GM19023 (cell line): ENCODE data around the gene DPY19L3.
"Not testable (repeated sequence)": the region's sequence is repeated elsewhere in the genome, so short reads cannot be mapped to it uniquely, and the experiment has no call there.

Experiments used
- ATAC-seq: cut with Tn5 transposase; IDR thresholded peaks from one replicate; pipeline ENCODE4 v1.9.1; 2021; ENCODE audit warnings: mild to moderate bottlenecking, moderate library complexity; ENCODE audit not compliant: unreplicated experiment

Gene DPY19L3

DNA sequence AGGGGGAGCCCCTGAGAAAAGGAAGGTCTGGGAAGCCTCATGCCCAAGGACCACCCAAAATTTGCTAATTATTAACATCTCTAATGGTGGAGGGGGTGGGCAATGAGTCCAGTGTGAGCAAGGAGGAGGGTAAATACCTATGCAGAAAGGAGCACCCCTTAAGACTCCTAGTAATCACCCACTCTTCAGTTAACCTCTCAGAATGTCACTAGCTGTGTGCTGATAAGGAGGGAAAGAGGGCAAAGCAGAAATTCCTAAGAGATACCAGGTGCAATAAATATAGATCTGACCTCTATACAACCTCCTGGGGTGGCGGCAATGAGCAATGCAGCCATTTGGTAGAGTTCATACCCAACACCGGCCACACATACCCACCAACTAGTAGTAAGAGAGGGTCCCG, 12.7 kb upstream of the DPY19L3 start:
- no peak for ATAC-seq

DNA sequence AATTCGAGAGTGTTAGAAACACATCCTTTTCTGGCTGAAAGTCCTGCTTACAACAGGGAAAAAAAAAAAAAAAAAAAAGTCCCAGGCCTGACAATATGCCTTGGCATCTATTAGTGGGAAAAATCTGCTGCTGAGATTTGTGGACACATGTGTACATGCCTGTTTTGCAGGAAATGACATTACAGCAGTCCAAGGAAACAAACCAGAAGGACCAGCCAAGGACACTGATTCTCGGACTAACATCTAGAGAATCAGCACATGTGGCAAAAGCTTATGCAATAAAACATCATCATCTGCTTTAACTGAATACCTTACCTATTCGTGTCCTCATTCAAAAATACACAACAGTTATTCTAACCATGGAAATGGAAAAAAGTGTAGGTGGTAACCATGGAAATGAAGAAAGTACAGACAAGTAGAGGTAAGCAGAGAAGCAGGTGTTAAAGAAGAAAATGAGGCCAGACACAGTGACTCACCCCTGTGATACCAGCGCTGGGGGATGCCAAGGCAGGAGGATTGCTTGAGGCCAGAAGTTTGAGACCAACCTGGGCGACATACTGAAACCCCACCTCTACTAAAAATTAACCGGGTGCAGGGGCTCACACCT, 9.4 kb upstream of the DPY19L3 start:
- ATAC-seq, result no peak

DNA sequence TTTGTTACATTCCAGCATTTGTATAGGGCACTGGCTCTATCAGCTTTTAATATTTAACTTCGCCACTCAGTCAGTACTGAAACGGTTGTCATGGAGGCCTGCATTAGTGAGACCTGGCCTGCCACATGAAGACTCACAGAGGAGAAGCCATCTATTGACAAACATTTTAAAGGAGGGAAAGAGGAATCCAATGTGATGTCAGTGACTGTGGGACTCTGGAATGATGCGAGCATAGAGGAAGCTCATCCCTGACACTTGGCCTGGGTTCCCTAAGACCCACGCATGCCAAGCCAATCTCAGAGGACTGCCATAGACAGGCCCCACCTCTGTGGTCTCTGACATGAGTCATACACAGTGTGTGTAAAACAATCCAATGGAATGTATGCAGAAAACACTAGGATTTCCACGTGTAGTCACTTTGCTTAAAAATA, 7.9 kb upstream of the DPY19L3 start:
- ATAC-seq, result no peak

DNA sequence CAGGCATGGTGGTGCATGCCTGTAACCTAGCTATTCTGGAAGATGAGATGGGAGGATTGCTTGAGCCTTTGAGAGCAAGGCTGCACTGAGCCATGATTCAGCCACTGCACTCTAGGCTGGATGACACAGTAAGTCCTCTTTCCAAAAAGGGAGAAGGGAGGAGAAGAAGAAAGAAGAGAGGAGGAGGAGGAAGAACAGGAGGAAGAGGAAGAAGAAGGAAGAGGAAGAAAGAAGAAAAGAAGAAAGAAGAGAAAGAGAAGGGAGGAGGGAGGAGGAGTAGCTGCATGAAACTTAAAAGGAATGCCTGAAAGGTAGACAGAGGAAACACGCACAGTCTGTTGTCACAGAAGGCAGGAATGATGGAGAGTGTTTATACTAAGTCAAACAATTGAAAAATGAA, 3.6 kb upstream of the DPY19L3 start:
- no peak for ATAC-seq

- ATAC-seq, result no peak
Observed at GRCh38 chr19:32403291-32403995, 2.1 kb upstream of the DPY19L3 start.

DNA sequence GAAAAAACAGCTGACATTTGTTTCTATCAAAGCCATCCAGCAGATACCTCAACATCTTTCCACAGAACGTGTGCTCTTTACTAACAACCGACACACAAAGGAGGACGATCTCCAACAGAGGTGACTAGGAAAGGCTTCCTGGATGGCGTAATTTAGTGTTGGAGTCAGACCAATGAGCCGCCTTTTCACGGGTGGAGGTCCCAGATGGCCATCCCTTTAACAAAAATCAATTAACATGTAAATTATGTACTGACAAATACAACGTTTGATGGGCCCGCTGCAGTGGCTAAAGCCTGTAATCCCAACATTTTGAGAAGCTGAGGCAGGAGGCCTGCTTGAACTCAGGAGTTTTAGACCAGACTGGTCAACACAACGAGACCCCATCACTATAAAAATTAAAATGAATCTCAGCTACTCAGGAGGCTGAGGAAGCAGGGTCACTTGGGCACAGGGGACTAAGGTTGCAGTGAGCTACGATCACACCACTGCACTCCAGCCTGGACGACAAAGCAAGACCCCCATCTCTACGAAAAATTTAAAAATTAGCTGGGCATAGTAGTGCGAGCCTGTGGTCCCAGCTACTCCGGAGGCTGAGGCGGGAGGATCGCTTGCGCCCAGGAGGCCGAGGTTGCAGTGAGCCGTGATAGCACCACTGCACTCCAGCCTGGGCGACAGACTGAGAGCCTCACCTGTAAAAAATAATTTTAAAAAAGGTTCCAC, 1.2 kb upstream of the DPY19L3 start:
- ATAC-seq, result no peak

DNA sequence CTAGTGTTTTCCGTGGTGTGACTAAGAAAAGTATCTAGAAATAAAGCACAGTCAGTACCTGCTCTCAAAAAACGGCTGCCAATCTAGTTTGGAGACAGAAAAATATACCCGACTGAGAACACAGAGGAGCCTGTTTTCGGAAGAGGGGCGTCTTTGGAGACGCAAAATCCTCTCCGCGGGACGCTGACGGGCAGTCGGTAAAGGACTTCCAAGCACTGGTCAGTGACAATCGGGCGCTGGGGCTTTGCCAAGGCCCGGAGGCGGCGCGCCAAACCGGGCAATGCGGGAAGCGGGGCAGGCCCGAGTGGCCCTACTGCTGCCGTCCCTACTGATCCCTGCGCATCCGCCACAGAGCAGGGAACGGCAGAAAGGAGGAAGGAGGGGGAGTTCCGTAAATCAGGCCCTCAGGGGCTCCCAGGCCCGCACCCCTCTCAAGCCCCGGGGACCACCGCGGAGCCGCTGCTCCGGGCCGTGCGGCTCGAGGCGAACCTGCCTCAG, 588 bp upstream of the DPY19L3 start:
- ATAC-seq, result peak; percentile 11

DNA sequence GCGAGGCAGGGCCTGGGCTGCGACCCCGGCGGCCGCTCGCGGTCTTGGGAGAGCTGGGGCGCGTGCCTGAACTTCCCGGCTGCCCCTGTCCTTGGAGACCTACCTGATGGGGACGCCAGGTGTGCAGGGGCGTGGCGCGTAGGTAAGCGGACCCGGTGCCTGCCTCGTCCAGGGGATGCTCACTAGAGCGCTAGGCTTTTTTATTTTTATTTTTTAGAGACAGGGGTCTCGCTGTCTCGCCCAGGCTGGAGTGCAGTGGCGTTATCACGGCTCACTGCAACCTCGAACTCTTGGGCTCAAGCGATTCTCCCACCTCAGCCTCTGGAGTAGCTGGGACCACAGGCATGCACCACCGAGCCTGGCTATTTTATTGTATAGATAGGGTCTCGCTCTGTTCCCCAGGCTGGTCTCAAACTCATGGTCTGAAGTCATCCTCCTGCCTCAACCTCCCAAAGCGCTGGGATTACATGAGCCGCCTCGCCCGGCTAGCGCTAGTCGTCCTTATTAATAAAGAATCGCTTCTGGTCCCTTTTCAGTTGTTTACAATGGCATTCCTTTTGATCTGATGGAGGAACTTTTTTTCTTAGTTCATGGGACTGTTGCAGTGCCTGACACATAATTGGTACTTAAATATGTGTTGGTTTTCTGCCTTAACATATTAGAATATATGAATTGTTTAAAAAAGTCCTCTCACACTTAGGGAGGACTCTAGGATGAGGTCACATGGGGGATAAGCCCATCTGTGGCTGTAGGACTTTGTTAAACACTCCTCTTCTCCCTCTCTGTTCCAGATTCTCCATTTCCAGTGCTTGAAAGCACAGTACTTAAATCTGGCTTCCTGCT, 812 bp downstream of the DPY19L3 start:
- ATAC-seq, result no peak

DNA sequence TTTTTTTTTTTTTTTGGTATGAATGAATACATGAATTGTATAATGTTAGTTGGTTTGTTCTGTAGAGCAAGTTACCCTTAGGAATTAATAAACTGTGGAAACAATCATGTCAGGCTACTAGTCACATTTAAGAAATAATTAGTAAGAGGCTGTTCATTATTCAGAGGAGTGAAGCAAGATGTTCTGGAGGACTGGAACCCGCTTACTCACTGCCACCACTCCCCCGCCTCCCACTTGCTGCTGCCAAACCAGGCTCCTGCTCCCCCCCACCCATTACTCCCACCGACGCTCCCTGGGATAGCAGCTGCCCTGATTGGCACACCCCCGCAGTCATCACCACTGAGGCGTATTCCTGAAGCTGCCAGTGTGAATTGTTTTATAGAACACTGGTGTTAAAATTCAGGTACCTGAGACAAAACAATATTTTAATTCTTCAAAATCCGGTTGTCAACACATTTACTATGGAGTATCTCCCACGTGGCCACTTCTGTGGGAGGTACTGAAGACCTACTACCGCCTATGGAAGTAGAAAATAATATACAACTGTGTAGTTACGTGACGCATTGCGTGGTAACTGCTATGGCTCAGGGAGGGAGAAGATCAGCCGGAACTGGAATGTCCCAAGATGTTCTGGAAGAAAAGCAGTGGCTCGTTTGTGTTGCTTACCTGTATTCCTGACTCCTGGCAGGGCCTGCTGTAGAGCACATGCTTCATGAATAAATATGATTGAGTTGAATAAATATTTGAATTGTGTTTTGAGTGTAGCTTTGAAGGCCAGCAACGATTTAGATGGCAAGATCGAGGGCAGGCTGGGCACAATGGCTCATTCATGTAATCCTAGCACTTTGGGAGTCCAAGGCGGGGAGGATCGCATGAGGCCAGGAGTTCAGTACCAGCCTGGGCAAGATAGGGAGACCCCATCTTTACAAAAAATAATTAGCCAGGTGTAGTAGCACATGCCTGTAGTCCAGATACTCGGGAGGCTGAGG, 1.7 kb downstream of the DPY19L3 start:
- ATAC-seq, result no peak

GRCh38 chr19:32415246-32415645, 9.7 kb downstream of the DPY19L3 start:
- ATAC-seq, result no peak

DNA sequence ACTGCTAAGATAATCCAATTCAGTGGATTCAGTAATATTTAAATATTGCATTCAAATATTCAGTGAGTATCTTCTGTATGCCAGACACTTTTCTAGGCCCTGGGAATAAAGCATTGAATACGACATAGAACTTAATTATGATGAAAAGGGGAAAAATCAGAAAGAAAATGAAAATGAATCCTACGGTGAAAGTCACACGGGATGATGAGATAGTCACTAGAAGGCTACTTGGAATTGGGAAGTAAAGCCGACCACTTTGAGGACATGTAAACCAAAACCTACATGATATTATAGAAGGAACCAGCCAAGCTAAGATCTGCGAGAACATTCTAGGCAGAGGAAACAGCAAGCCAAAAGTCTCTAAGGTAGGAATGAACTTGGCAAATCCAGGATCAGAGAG, 10.1 kb downstream of the DPY19L3 start:
- ATAC-seq, result no peak

DNA sequence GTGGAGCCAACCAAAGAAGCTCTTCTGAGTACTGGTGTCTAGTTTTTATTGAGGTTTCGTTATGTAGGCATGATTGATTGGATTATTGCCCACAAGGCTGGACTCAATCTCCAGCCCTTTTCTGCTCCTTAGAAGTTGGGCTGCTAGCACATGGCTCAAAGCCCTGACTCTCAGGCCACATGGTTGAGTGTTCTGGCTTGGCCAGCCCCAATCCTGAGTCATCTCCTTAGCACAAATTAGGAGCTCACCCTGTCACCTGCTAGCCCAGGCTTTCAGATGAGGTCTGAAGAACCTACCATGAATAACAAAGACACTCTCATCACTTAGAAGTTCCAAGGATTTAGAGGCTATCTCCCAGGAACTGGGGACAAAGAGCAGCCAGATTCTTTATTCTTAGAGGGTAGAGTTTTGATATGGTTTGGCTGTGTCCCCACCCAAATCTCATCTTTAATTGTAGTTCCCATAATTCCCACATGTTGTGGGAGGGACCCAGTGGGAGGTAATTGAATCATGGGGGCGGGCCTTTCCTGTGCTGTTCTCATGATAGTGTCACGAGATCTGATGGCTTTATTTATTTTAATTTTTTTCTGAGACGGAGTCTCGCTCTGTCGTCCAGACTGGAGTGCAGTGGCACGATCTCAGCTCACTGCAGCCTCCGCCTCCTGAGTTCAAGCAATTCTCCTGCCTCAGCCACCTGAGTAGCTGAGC, 11.3 kb downstream of the DPY19L3 start:
- no peak for ATAC-seq

DNA sequence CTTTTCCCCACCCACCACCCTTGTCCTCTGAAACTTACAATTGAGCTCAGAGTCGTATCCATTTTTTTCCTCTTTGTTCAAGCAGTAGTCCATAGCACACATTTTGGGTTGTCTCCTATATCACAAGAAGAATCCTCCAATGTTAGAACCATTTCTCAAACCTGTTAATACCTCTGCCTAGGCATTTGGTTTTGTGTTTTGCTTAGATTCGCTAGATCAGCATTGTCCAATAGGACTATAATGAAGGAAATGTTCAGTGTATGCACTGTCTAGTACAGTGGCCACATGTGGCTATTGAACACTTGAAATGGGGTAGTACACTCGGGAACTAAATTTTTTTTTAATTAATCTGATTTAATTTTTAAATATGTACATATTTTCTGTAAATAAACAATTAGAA, 12.6 kb downstream of the DPY19L3 start:
- no peak for ATAC-seq

DNA sequence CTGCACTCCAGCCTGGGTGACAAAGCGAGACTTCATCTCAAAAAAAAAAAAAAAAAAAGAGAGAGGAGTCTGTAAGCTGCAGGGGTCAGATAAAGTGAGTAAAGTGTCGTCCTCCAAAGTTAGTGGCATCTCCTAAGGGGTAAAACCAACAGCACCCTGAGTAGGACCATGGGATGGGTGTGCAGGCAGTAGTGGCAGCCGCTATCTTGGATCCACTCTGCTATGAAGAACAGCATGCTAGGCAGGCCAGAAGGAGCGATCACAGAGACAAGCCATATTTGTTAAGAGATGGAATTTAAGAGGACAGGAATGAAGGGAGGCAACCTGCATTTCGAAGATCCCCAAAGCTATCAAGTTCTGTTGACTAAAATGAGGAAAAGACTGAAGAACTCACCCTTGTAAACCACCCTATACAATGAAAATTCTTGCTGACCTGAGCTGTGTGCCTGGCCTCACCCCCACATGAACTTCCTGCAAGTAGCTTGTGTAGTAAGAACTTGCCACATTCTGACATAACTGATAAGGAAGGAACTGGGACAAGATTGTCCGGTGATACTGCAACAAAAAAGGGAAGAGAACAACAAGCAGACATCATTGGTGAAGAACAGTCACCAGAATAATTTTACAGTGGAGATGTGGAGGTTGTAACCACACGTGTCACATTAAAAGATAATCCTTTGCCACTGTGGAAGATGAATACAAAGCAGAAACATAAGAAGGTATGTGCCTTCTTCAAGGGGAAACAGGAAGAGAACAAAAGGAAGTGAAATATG, 16.2 kb downstream of the DPY19L3 start:
- no peak for ATAC-seq

DNA sequence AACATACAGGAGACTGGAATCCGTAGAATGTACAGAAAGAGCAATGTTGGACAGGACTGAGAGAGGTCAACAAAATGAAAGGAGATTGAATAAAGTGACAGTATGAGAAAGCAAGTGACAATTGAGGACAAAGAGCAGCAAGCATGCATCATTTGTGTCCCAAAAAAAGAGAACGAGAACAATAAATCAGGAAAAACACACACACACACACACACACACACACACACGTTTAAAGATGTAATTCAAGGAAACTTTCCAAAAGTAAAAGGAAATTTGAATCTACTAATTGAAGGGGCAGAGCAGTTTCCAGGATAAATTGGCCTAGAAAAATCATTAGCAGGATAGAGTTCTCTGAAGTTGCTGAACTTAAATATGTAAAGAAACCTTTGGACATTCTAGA, 16.9 kb downstream of the DPY19L3 start:
- no peak for ATAC-seq

DNA sequence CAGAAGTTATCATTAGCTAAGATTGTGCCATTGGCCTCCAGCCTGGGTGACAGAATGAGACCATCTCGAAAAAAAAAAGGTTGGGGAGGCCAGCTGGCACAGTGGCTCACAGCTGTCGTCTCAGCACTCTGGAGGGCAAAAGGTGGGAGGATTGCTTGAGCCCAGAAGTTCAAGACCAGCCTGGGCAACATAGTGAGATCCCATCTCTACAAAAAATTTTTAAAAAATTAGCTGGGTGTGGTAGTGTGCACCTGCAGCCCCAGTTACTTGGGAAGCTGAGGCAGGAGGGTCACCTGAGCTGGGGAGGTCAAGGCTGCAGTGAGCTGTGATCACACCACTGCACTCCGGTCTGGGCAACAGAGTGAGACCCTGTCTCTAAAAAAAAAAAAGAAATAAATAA, 18.4 kb downstream of the DPY19L3 start:
- ATAC-seq, result not testable (repeated sequence)

DNA sequence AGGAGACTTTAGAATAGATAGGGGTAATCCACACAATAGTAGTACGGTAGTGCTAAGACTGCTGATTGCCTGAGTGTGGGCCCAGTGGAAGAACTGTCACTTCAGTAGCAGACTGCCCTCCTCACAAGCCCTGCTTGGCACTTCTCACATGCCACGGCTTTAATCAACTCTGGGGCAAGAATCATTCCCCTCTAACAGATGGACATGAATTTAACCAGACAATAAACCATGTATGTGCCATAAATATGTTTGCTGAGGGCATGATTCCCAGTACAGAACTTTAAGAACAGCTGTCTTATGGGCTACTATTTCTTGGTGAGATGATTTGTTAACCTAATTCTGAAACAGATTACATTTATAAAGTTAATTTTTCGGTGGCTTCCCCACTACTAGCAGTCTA, 22.0 kb downstream of the DPY19L3 start:
- no peak for ATAC-seq

GRCh38 chr19:32436692-32437091, 31.1 kb downstream of the DPY19L3 start:
- ATAC-seq, result no peak

GRCh38 chr19:32437096-32437495, 31.5 kb downstream of the DPY19L3 start:
- no peak for ATAC-seq
